GM12801 (cell line): Measurements from ENCODE around the gene LRIT1.

Experiments used
- CTCF ChIP-seq: IDR thresholded peaks from one replicate; pipeline ENCODE4 v1.5.1; 2011; ENCODE audit warnings: control low read depth; ENCODE audit not compliant: insufficient read length; ENCODE audit errors: extremely low read depth

LRIT1 gene

GRCh38 chr10:84201682-84202081, 39.7 kb downstream of the LRIT1 start:
- TF ChIP-seq CTCF: no peak

- TF ChIP-seq CTCF: no peak
These were observed 40.1 kb downstream of the LRIT1 start for GRCh38 chr10:84201244-84201606.

GRCh38 chr10:84200537-84201243, 40.7 kb downstream of the LRIT1 start:
- TF ChIP-seq CTCF: no peak

- no peak for TF ChIP-seq CTCF
These were observed 43.0 kb downstream of the LRIT1 start for GRCh38 chr10:84198206-84198915.

- no peak for TF ChIP-seq CTCF
These were observed 43.7 kb downstream of the LRIT1 start for GRCh38 chr10:84197643-84198042.

DNA sequence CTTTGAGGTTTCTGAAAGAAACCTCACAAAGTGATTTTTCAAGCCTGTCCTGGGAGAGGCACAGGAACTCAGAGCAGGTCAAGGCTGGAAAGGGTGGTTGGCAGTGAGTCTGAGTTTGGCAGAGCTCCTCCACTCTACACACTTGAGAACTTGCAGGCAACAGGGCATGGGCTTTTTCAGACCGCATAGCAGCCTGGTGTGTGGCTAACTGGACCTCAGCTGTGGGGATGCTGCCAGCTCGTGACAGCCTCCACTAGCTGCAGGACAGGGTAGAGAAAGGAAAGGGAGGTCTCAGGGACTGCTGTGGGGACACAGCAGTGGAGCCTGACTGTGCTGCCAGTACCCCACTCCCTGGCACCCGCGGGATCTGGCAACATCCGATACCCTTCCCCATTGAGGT, 44.4 kb downstream of the LRIT1 start:
- TF ChIP-seq CTCF: no peak

DNA sequence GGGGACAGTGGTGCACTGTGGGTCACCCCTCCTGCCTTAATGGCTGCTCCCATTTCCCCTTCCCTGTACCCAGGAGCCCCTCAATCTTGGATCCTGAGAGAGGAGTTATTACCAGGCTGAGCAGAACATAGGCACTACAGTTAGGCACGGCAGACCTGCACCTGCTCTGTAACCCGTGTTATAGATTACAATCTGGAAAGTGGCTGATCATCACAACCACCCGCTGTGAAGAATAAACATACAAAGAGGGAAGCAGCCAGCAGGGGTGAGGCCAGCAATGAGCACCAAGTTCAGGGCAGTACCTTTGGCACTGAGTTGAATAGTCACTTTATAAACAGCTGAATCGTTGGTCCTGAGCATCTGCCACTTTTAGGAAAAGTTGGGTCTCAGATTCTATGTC, 45.3 kb downstream of the LRIT1 start:
- no peak for TF ChIP-seq CTCF
